Activated T-helper 2 cell treated with anti-CD3 and anti-CD28 coated beads, Interferon-gamma antibody, Interleukin-2, Interleukin-4, amounts not matched to agents 10 μg/mL and 5 μg/mL and 100 μg/mL, durations not matched to agents 14 hours and 24 hours and 36 hours (primary cell): ENCODE results near the gene PDZRN4. TPM values are rescaled to one million over a fixed set of nuclear protein-coding genes. Genes with fewer than 3 reads are reported as not detected.
"Not testable (repeated sequence)": the region's sequence is repeated elsewhere in the genome, so short reads cannot be mapped to it uniquely, and the experiment has no call there.

Experiments used
- DNase-seq: peaks from one replicate; pipeline ENCODE4 v3.0.0; 2021; ENCODE audit warnings: low spot score
- H3K27ac Mint-ChIP-seq: one replicate; pipeline ENCODE4 v1.8.0; 2021; ENCODE audit warnings: mixed read lengths
- H3K27me3 Mint-ChIP-seq: one replicate; pipeline ENCODE4 v1.8.0; 2021; ENCODE audit warnings: low read depth, mixed read lengths
- H3K36me3 Mint-ChIP-seq: one replicate; pipeline ENCODE4 v1.8.0; 2021; ENCODE audit warnings: low read depth, mixed read lengths
- H3K4me1 Mint-ChIP-seq: one replicate; pipeline ENCODE4 v1.8.0; 2021; ENCODE audit warnings: low read depth, mixed read lengths
- H3K4me3 Mint-ChIP-seq: one replicate; pipeline ENCODE4 v1.8.0; 2021; ENCODE audit warnings: low read depth, mild to moderate bottlenecking, moderate library complexity, mixed read lengths
- H3K9me3 Mint-ChIP-seq: one replicate; pipeline ENCODE4 v1.8.0; 2021; ENCODE audit warnings: mixed read lengths
- intact Hi-C: fragments of 100-400 bp; cut with micrococcal nuclease; formaldehyde crosslinking; loops from one replicate; pipeline ENCODE4 v1.15.1; 2023
- total RNA-seq: library from RNA; stranded (reverse); gene quantifications from 2 replicates; pipeline ENCODE4 v1.2.3, GENCODE V29; 2022

The PDZRN4 gene
- total RNA-seq, 1 donor from 2014 or later = not detected

GRCh38 chr12:41274643-41275042 lies 86.5 kb downstream of the PDZRN4 start:
- H3K27me3 Mint-ChIP-seq = no peaks in the 10 kb centered on the region
- no peaks in the 10 kb centered on the region for H3K36me3 Mint-ChIP-seq
- H3K27ac Mint-ChIP-seq = no peak overlapping the region
- H3K4me1 Mint-ChIP-seq = no peaks in the 10 kb centered on the region
- no peak overlapping the region for H3K4me3 Mint-ChIP-seq
- H3K9me3 Mint-ChIP-seq = no peaks in the 10 kb centered on the region
- DNase-seq = no peak
- intact Hi-C loops = no loop called here

GRCh38 chr12:41277100-41277945 lies 89.2 kb downstream of the PDZRN4 start:
- Mint-ChIP-seq H3K4me1 (no peaks in the 10 kb centered on the region), H3K36me3 (no peaks in the 10 kb centered on the region), H3K4me3 (no peak overlapping the region), H3K9me3 (no peaks in the 10 kb centered on the region), H3K27ac (no peak overlapping the region), H3K27me3 (no peaks in the 10 kb centered on the region)
- DNase-seq = no peak
- intact Hi-C loops = loop anchor here (2.0 kb wide), 1 partner anchor 747 kb away; no protein-coding TSS in a partner anchor

- Mint-ChIP-seq H3K4me3 (no peak overlapping the region), H3K27me3 (no peaks in the 10 kb centered on the region), H3K27ac (no peak overlapping the region), H3K36me3 (no peaks in the 10 kb centered on the region), H3K9me3 (no peaks in the 10 kb centered on the region), H3K4me1 (no peaks in the 10 kb centered on the region)
- no peak for DNase-seq
- intact Hi-C loops = loop anchor here (2.0 kb wide), 1 partner anchor 747 kb away; no protein-coding TSS in a partner anchor
Measured at GRCh38 chr12:41277946-41278267, 89.8 kb downstream of the PDZRN4 start.

DNA sequence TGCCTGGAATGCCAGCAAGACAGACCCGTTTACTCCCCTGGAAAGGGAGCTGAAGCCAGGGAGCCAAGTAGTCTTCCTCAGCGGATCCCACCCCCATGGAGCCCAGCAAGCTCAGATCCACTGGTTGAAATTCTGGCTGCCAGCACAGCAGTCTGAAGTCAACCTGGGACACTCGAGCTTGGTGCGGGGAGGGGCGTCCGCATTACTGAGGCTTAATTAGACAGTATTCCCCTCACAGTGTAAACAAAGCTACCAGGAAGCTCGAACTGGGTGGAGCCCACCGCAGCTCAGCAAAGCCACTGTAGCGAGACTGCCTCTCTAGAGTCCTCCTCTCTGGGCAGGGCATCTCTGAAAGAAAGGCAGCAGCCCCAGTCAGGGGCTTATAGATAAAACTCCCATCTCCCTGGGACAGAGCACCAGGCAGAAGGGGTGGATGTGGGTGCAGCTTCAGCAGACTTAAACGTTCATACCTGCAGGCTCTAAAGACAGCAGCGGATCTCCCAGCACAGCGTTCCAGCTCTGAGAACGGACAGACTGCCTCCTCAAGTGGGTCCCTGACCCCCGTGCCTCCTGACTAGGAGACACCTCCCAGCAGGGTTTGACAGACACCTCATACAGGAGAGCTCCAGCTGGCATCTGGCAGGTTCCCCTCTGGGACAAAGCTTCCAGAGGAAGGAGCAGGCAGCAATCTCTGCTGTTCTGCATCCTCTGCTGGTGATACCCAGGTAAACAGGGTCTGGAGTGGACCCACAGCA lies 92.4 kb downstream of the PDZRN4 start:
- intact Hi-C loops, H3K27me3 Mint-ChIP-seq, H3K27ac Mint-ChIP-seq, H3K9me3 Mint-ChIP-seq, DNase-seq, H3K4me1 Mint-ChIP-seq, H3K36me3 Mint-ChIP-seq, H3K4me3 Mint-ChIP-seq: not testable (repeated sequence)

- intact Hi-C loops, H3K4me3 Mint-ChIP-seq, H3K27ac Mint-ChIP-seq, DNase-seq, H3K36me3 Mint-ChIP-seq, H3K27me3 Mint-ChIP-seq, H3K9me3 Mint-ChIP-seq, H3K4me1 Mint-ChIP-seq: not testable (repeated sequence)
Measured at GRCh38 chr12:41285470-41285869, 97.3 kb downstream of the PDZRN4 start.

DNA sequence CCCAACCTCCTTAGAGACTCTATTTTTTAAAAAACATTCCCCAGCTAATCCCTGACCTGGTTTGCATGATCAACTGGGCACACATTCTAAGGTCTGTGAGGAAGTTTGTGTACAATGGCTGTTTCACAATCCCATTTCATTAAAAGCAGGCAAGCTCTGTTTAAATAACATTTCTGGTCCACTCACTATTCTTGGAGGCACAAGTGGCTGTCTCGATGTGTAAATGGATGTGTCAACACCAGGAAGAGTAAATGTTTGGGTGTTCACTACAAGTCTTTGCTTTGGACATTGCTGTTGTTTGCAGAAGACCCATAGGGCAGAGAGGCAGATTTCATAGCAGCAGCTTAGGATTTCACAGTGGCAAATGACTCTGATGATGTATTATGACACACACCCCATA lies 98.3 kb downstream of the PDZRN4 start:
- no peak for DNase-seq
- Mint-ChIP-seq H3K27ac (no peak overlapping the region), H3K36me3 (no peaks in the 10 kb centered on the region), H3K4me3 (no peak overlapping the region), H3K4me1 (no peaks in the 10 kb centered on the region), H3K9me3 (no peaks in the 10 kb centered on the region), H3K27me3 (no peaks in the 10 kb centered on the region)
- intact Hi-C loops = no loop called here

GRCh38 chr12:41287500-41288141 lies 99.5 kb downstream of the PDZRN4 start:
- no peaks in the 10 kb centered on the region for H3K36me3 Mint-ChIP-seq
- H3K27me3 Mint-ChIP-seq = no peaks in the 10 kb centered on the region
- DNase-seq = no peak
- intact Hi-C loops = no loop called here
- H3K4me1 Mint-ChIP-seq = no peaks in the 10 kb centered on the region
- H3K27ac Mint-ChIP-seq = no peak overlapping the region
- no peak overlapping the region for H3K4me3 Mint-ChIP-seq
- no peaks in the 10 kb centered on the region for H3K9me3 Mint-ChIP-seq

DNA sequence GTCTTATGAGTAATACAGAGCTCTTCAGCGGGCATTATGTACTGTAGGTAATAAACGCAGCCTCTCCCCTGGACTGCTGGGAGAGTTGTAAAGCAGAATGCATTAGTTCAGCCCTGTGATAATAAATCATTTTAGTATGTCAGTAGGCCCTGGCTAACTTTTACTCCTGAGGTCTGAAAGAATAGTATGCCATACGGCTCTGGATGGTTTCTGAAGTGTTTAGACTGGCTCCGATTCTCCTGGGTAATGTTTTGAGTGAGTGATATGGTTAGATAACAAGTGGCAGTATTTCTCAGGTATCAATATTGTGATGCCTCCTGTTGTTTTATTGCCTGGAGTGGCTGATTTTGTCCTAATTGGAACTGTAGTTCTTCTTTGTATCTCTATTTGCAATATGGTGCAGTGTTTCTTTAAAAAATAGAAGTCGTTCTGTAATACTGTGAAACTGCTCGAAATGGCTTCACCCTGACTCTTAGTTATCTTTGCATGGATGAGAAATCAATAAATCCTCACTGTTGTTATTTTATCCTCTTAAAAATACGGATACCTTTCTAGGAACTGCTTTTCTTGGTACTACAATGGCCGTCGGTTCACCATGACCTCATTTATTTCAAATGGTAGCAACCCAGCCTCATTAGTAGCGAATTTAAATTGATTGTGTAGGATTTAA lies 100.2 kb downstream of the PDZRN4 start:
- Mint-ChIP-seq H3K27me3 (no peaks in the 10 kb centered on the region), H3K4me1 (no peaks in the 10 kb centered on the region), H3K4me3 (no peak overlapping the region), H3K9me3 (no peaks in the 10 kb centered on the region), H3K27ac (no peak overlapping the region), H3K36me3 (no peaks in the 10 kb centered on the region)
- intact Hi-C loops = no loop called here
- DNase-seq = no peak

GRCh38 chr12:41289501-41289900 lies 101.4 kb downstream of the PDZRN4 start:
- Mint-ChIP-seq H3K27ac (no peak overlapping the region), H3K27me3 (no peaks in the 10 kb centered on the region), H3K4me3 (no peak overlapping the region), H3K9me3 (no peaks in the 10 kb centered on the region), H3K36me3 (no peaks in the 10 kb centered on the region), H3K4me1 (no peaks in the 10 kb centered on the region)
- no peak for DNase-seq
- intact Hi-C loops = no loop called here

DNA sequence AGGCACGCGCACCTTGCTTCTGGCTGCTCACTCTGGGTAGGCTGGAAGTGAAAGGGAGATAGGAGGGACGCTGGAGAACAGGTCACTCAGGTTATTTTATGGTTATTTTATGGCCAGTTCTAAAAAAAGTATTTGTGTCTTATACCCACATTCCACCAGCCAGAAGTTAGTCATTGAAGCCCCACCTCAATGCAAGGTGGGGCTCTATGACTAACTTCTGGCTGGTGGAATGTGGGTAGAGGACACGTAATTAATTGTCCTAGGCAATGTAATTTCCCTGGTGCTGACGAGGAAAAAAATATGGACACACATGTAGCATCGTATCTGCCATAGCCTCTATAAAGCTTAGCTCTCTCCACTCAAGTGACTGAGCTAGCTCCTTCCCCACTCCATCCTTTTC lies 104.9 kb downstream of the PDZRN4 start:
- Mint-ChIP-seq H3K4me1 (no peaks in the 10 kb centered on the region), H3K36me3 (no peaks in the 10 kb centered on the region), H3K27ac (no peak overlapping the region), H3K27me3 (no peaks in the 10 kb centered on the region), H3K4me3 (no peak overlapping the region), H3K9me3 (no peaks in the 10 kb centered on the region)
- intact Hi-C loops = no loop called here
- no peak for DNase-seq

GRCh38 chr12:41293461-41293860 lies 105.3 kb downstream of the PDZRN4 start:
- Mint-ChIP-seq H3K27ac (no peak overlapping the region), H3K4me3 (no peak overlapping the region)

GRCh38 chr12:41302979-41303403 lies 114.9 kb downstream of the PDZRN4 start:
- no peaks in the 10 kb centered on the region for H3K9me3 Mint-ChIP-seq
- intact Hi-C loops = no loop called here
- H3K4me1 Mint-ChIP-seq = no peaks in the 10 kb centered on the region
- H3K27ac Mint-ChIP-seq = no peak overlapping the region
- no peak for DNase-seq
- no peaks in the 10 kb centered on the region for H3K27me3 Mint-ChIP-seq
- no peak overlapping the region for H3K4me3 Mint-ChIP-seq
- H3K36me3 Mint-ChIP-seq = no peaks in the 10 kb centered on the region

More at GRCh38 chr12:41293461-41293860, 105.3 kb downstream of the PDZRN4 start:
- intact Hi-C loops = no loop called here
- Mint-ChIP-seq H3K9me3 (no peaks in the 10 kb centered on the region), H3K4me1 (no peaks in the 10 kb centered on the region), H3K36me3 (no peaks in the 10 kb centered on the region), H3K27me3 (no peaks in the 10 kb centered on the region)
- DNase-seq = no peak
